ENCODE data around the gene PARP15. TPM values are rescaled to one million over a fixed set of nuclear protein-coding genes. Genes with fewer than 3 reads are reported as not detected.

Gene PARP15
- total and polyA plus RNA-seq, 8 donors = 0.25 to 4.5 (median 1.3) TPM; not detected in 1

GRCh38 chr3:122587572-122587971, 10.1 kb downstream of the PARP15 start:
- intact Hi-C loops (cut with DNase I; ENCODE audit: low total_unique reads) = no loop called here
- 25 to 90% (median 50%) methylated on average over 1 to 2 of the region's 2 CpGs for WGBS, 5 donors

GRCh38 chr3:122589297-122589696, 11.8 kb downstream of the PARP15 start:
- no peaks in the 10 kb centered on the region for H3K27me3 ChIP-seq
- H3K9me3 ChIP-seq = no peaks in the 10 kb centered on the region
- intact Hi-C loops (cut with DNase I; ENCODE audit: low total_unique reads) = no loop called here
- H3K4me3 ChIP-seq = no peak overlapping the region
- no peak overlapping the region for H3K27ac ChIP-seq
- no peaks in the 10 kb centered on the region for H3K36me3 ChIP-seq
- no peak for DNase-seq
- TF ChIP-seq POLR2AphosphoS5 (IDR thresholded peaks at IDR 0.05) (no peak), POLR2A (IDR thresholded peaks at IDR 0.05) (no peak), EP300 (IDR thresholded peaks at IDR 0.05) (no peak)
- TF ChIP-seq, protein P1, sequence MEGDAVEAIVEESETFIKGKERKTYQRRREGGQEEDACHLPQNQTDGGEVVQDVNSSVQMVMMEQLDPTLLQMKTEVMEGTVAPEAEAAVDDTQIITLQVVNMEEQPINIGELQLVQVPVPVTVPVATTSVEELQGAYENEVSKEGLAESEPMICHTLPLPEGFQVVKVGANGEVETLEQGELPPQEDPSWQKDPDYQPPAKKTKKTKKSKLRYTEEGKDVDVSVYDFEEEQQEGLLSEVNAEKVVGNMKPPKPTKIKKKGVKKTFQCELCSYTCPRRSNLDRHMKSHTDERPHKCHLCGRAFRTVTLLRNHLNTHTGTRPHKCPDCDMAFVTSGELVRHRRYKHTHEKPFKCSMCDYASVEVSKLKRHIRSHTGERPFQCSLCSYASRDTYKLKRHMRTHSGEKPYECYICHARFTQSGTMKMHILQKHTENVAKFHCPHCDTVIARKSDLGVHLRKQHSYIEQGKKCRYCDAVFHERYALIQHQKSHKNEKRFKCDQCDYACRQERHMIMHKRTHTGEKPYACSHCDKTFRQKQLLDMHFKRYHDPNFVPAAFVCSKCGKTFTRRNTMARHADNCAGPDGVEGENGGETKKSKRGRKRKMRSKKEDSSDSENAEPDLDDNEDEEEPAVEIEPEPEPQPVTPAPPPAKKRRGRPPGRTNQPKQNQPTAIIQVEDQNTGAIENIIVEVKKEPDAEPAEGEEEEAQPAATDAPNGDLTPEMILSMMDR (IDR thresholded peaks at IDR 0.05) = no peak
- no peaks in the 10 kb centered on the region for H3K4me1 ChIP-seq
- WGBS, 5 donors = 59 to 76% (median 69%) methylated on average over 5 of the region's 5 CpGs

More at GRCh38 chr3:122587572-122587971, 10.1 kb downstream of the PARP15 start:
- H3K36me3 ChIP-seq = no peaks in the 10 kb centered on the region
- H3K4me1 ChIP-seq = no peaks in the 10 kb centered on the region
- H3K4me3 ChIP-seq = no peak overlapping the region
- H3K27me3 ChIP-seq = no peaks in the 10 kb centered on the region
- peaks cover 0 to 13% (median 5%) of the 10 kb centered on the region in 4 donors for H3K9me3 ChIP-seq
- no peak for TF ChIP-seq EP300 (IDR thresholded peaks at IDR 0.05)
- TF ChIP-seq POLR2A (IDR thresholded peaks at IDR 0.05) = no peak
- TF ChIP-seq, protein P1 (IDR thresholded peaks at IDR 0.05) = no peak
- TF ChIP-seq POLR2AphosphoS5 (IDR thresholded peaks at IDR 0.05) = no peak
- H3K27ac ChIP-seq = no peak overlapping the region
- no peak for DNase-seq

GRCh38 chr3:122590610-122591009, 13.2 kb downstream of the PARP15 start:
- no peak for DNase-seq
- no peaks in the 10 kb centered on the region for H3K27me3 ChIP-seq
- TF ChIP-seq POLR2A (IDR thresholded peaks at IDR 0.05) (no peak), POLR2AphosphoS5 (IDR thresholded peaks at IDR 0.05) (no peak), EP300 (IDR thresholded peaks at IDR 0.05) (no peak)
- TF ChIP-seq, protein P1 (IDR thresholded peaks at IDR 0.05) = no peak
- 95 to 99% (median 96%) methylated on average over 2 of the region's 2 CpGs for WGBS, 5 donors
- H3K9me3 ChIP-seq = no peaks in the 10 kb centered on the region
- no peaks in the 10 kb centered on the region for H3K4me1 ChIP-seq
- no peak overlapping the region for H3K27ac ChIP-seq
- no peaks in the 10 kb centered on the region for H3K36me3 ChIP-seq
- no peak overlapping the region for H3K4me3 ChIP-seq
- intact Hi-C loops (cut with DNase I; ENCODE audit: low total_unique reads) = no loop called here

- no peak for DNase-seq
- Histone ChIP-seq H3K27me3 (no peaks in the 10 kb centered on the region), H3K9me3 (no peaks in the 10 kb centered on the region), H3K4me3 (no peak overlapping the region), H3K27ac (no peak overlapping the region), H3K36me3 (no peaks in the 10 kb centered on the region), H3K4me1 (no peaks in the 10 kb centered on the region)
- intact Hi-C loops (cut with DNase I; ENCODE audit: low total_unique reads) = no loop called here
- TF ChIP-seq, protein P1 (IDR thresholded peaks at IDR 0.05) = no peak
- TF ChIP-seq POLR2AphosphoS5 (IDR thresholded peaks at IDR 0.05) (no peak), POLR2A (IDR thresholded peaks at IDR 0.05) (no peak), EP300 (IDR thresholded peaks at IDR 0.05) (no peak)
Measured at GRCh38 chr3:122594025-122594424, 16.6 kb downstream of the PARP15 start.
